Esophagus squamous epithelium (tissue), 5 donors: ENCODE measurements around the gene TPSB2. TPM values are rescaled to one million over a fixed set of nuclear protein-coding genes. Genes with fewer than 3 reads are reported as not detected.

Source experiments
- DNase-seq: peaks from one replicate; lab custom pipeline; 2025; lab: John Stamatoyannopoulos, UW
- H3K27ac ChIP-seq, 4 donors: fragments of 200-600 bp; sonication (generic); one replicate each; pipeline ENCODE4 v1.5.1; 2016 to 2019; ENCODE audit warnings: mild to moderate bottlenecking in 1 of 4
- H3K27me3 ChIP-seq, 4 donors: fragments of 200-600 bp; sonication (generic); 1 replicate in 3 of 4; 2 replicates in 1 of 4; pipeline versions ENCODE4 v1.5.1 to v1.6.0; 2017 to 2021; ENCODE audit warnings: antibody characterized with exemption in 1 of 4
- H3K36me3 ChIP-seq, 3 donors: fragments of 200-600 bp; sonication (generic); one replicate each; pipeline ENCODE4 v1.5.1; 2016 to 2019
- H3K4me1 ChIP-seq, 3 donors: fragments of 200-600 bp; sonication (generic); one replicate each; pipeline ENCODE4 v1.5.1; 2017 to 2019
- H3K4me3 ChIP-seq, 4 donors: fragments of 200-600 bp; sonication (generic); 1 replicate in 3 of 4; 2 replicates in 1 of 4; pipeline ENCODE4 v1.5.1; 2016 to 2019; ENCODE audit warnings: mild to moderate bottlenecking in 2 of 4, moderate library complexity in 1 of 4
- H3K9me3 ChIP-seq, 3 donors: fragments of 200-600 bp; sonication (generic); one replicate each; pipeline ENCODE4 v1.5.1; 2016 to 2019
- POLR2A ChIP-seq, 4 donors: fragments of 450-650 bp; IDR thresholded peaks; one replicate each; pipeline ENCODE4 v1.6.1; 2017; ENCODE audit warnings: antibody characterized with exemption in 4 of 4, mild to moderate bottlenecking in 4 of 4, moderate library complexity in 3 of 4
- WGBS, 2 donors: methylation state at CpG; one replicate each; pipeline ENCODE4 v1.1.5; 2018; 5-methylcytosine and 5-hydroxymethylcytosine counted together
- intact Hi-C: fragments of 100-400 bp; cut with DNase I; formaldehyde crosslinking; loops from one replicate; pipeline ENCODE4 v1.15.0; 2022
- total RNA-seq, 4 donors: library from RNA; depleted of rRNA; stranded (reverse); fragments of >200 nt; gene quantifications; one replicate each; pipeline ENCODE4 v1.1.0, GENCODE V29; 2016
- TF ChIP-seq, protein P1 (sequence below), 6 experiments: fragments of 450-650 bp in 4 of 6; fragments of 200-600 bp in 2 of 6; sonication (generic) in 2 of 6; IDR thresholded peaks; one replicate each; pipeline ENCODE4 v1.5.1; 2016 to 2019; ENCODE audit warnings: antibody characterized with exemption in 6 of 6, mild to moderate bottlenecking in 4 of 6, moderate library complexity in 4 of 6
- donor health status: DM: yes; HTN: yes; CAD: no.

The TPSB2 gene
- total RNA-seq, 4 donors from 2014 or later = 4.0 to 537 (median 20.2) TPM

DNA sequence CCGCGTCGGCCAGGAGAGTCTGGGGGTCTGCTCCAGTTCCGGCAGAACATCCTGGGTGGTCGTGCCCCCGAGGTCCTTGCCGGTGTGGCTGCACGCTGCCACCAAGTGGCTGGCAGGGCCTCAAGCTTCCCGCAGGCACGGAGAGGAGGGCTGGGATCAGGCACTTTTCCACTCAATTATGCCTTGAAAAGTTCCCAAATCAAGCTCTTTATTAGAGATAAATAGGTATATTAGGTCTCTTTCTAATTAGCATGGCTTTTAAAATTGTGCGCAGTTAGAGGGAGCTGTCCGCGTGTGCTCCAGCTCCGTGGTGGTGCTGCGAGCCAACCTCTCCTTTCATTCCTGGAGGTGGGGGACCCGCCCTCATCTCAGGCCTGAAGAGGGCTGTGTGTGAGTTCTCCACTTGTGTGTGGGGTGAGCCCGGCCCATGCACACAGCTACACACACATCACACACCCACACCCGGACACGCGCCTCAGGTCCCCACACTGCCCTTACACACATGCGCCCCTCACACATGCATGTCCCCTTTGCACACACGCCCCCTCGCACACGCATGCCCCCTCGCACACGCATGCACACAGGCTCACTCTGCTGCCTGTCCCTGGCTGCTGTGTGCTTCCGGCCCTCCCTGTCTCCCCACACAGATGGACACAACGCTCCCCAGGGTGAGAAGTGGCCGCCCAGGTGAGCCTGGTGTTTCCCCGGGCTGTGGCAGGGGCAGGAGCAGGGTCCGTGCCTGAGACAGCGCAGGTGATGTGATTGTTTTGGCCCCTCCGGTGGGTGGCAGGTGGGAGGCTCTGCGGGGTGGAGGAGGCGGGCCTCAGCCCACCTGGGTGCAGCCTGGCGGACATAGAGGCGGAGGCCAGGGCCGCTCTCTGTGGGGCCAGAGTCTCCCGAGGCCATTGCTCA lies 48.3 kb downstream of the TPSB2 start:
- intact Hi-C loops = no loop called here
- Histone ChIP-seq H3K4me1 (peaks cover 3 to 43% (median 34%) of the 10 kb centered on the region in 3 donors), H3K36me3 (no peaks in the 10 kb centered on the region), H3K9me3 (no peaks in the 10 kb centered on the region), H3K27ac (peak overlapping the region; percentile 51 to 89 (median 78)), H3K4me3 (peak overlapping the region in 1 of 4 donors; percentile 35), H3K27me3 (peaks cover 0 to 67% (median 0%) of the 10 kb centered on the region in 4 donors)
- no peak for TF ChIP-seq POLR2A (IDR thresholded peaks at IDR 0.05)
- TF ChIP-seq, protein P1, sequence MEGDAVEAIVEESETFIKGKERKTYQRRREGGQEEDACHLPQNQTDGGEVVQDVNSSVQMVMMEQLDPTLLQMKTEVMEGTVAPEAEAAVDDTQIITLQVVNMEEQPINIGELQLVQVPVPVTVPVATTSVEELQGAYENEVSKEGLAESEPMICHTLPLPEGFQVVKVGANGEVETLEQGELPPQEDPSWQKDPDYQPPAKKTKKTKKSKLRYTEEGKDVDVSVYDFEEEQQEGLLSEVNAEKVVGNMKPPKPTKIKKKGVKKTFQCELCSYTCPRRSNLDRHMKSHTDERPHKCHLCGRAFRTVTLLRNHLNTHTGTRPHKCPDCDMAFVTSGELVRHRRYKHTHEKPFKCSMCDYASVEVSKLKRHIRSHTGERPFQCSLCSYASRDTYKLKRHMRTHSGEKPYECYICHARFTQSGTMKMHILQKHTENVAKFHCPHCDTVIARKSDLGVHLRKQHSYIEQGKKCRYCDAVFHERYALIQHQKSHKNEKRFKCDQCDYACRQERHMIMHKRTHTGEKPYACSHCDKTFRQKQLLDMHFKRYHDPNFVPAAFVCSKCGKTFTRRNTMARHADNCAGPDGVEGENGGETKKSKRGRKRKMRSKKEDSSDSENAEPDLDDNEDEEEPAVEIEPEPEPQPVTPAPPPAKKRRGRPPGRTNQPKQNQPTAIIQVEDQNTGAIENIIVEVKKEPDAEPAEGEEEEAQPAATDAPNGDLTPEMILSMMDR (IDR thresholded peaks at IDR 0.05) = no peak
- WGBS, 2 donors = 40 to 71% methylated on average over 11 to 29 of the region's 39 CpGs
- DNase-seq = no peak

DNA sequence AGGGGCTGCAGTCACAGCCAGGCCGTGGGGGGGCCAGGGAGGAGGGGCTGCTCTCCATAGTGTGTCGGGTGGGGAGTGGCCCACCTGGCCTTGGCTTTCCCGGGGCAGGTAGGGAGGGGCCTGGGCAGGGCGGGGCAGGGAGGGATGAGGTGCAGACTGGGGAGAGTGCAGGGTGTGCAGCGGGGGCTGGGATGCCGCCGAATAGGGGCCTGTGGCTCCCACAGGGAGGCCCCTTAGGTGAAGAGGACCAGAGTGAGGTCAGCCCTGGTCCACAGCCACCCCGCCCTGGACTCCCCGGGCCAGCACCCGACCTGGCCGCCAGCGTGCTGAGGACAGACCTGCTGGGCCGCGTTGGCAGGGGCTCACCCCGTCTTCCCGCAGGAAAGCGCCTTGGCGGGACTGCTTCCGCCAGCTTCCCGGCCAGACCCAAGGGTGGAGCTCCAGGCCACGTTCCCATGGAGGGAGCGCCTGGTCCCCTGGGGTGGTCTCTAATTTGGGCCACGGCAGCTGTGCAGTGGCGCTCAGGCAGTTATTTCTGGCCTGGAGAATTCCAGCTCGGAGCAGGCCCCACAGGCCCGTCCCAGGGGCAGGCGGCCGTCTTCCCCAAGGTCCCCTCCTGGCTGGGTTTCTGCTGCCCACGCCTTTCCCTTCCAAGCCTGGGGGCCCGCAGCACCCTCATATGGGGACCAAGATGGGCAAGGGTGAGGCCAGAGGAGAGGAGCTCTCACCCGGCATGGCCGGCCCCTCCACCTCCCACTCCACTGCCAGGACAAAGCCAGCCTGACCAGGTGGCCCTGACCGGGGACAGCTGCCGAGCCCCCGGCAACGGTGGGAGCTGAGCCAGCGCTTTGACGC lies 49.2 kb downstream of the TPSB2 start:
- Histone ChIP-seq H3K4me1 (peaks cover 3 to 43% (median 34%) of the 10 kb centered on the region in 3 donors), H3K27ac (peak overlapping the region; percentile 42 to 89 (median 78)), H3K9me3 (no peaks in the 10 kb centered on the region), H3K4me3 (peak overlapping the region in 1 of 4 donors; percentile 18), H3K36me3 (no peaks in the 10 kb centered on the region), H3K27me3 (peaks cover 0 to 69% (median 0%) of the 10 kb centered on the region in 4 donors)
- WGBS, 2 donors = 20 to 37% methylated on average over 1 to 3 of the region's 38 CpGs
- TF ChIP-seq, protein P1 (IDR thresholded peaks at IDR 0.05) = no peak
- TF ChIP-seq POLR2A (IDR thresholded peaks at IDR 0.05) = no peak
- no peak for DNase-seq
- intact Hi-C loops = no loop called here

Other genes with a start within 250 kb of the TPSB2 start
- under 1 TPM in 3 of 4 donors, not detected in 1; 0.08 to 0.19 (median 0.09) TPM for gene SOX8, start 248.4 kb downstream of the TPSB2 start, total RNA-seq
- not detected for gene SSTR5, start 157.4 kb downstream of the TPSB2 start, total RNA-seq
- gene C1QTNF8, start 133.9 kb downstream of the TPSB2 start, total RNA-seq = not detected
- 10 to 100 TPM in 1 of 4 donors, 1 to 10 TPM in 3; 1.7 to 14.7 (median 5.6) TPM for gene CACNA1H, start 77.1 kb downstream of the TPSB2 start, total RNA-seq
- gene TPSG1, start 4.9 kb downstream of the TPSB2 start, total RNA-seq = under 1 TPM in 1 of 4 donors, not detected in 3; 0.27 TPM
- 100 to 1,000 TPM in 1 of 4 donors, 10 to 100 TPM in 2, 1 to 10 TPM in 1; 3.0 to 395 (median 16.7) TPM for gene TPSAB1, start 10.5 kb upstream of the TPSB2 start, total RNA-seq
- gene TPSD1, start 25.9 kb upstream of the TPSB2 start, total RNA-seq = 1 to 10 TPM in 1 of 4 donors, under 1 TPM in 1, not detected in 2; 0.91 to 5.9 TPM
- gene UBE2I, start 79.5 kb upstream of the TPSB2 start, total RNA-seq = 10 to 100 TPM; 31.8 to 88.1 (median 76.3) TPM
- gene BAIAP3, start 103.5 kb upstream of the TPSB2 start, total RNA-seq = 1 to 10 TPM in 2 of 4 donors, under 1 TPM in 2; 0.68 to 2.7 (median 1.00) TPM
- gene TSR3, start 121.7 kb upstream of the TPSB2 start, total RNA-seq = 10 to 100 TPM; 57.6 to 87.4 (median 70.5) TPM
- gene GNPTG, start 121.7 kb upstream of the TPSB2 start, total RNA-seq = 10 to 100 TPM; 21.6 to 46.9 (median 37.8) TPM
- gene UNKL, start 184.5 kb upstream of the TPSB2 start, total RNA-seq = 10 to 100 TPM in 2 of 4 donors, 1 to 10 TPM in 2; 5.9 to 17.2 (median 10.6) TPM
- 10 to 100 TPM; 14.7 to 22.6 (median 19.7) TPM for gene UQCC4, start 190.6 kb upstream of the TPSB2 start, total RNA-seq
- not detected for gene PERCC1, start 200.9 kb upstream of the TPSB2 start, total RNA-seq
- under 1 TPM in 1 of 4 donors, not detected in 3; 0.95 TPM for gene CCDC154, start 214.4 kb upstream of the TPSB2 start, total RNA-seq
- 10 to 100 TPM; 21.5 to 41.2 (median 33.6) TPM for gene CLCN7, start 244.8 kb upstream of the TPSB2 start, total RNA-seq